HCT116 (cell line): Measurements from ENCODE around the gene FGGY. TPM values are rescaled to one million over a fixed set of nuclear protein-coding genes. Genes with fewer than 3 reads are reported as not detected.

Experiments
- ATAC-seq: fragments of 200-7000 bp; cut with Tn5 transposase; 2 replicates; pipeline ENCODE4 v1.9.1; 2020; ENCODE audit warnings: mild to moderate bottlenecking, moderate library complexity
- BruUV-seq: library from RNA; stranded (reverse); fragments of 400-500 nt; replicated peaks from 2 replicates; lab custom pipeline; 2021; lab: Mats Ljungman, UMichigan
- CTCF ChIA-PET: fragments of 300-600 bp; sonication (Branson Sonifier 250); formaldehyde crosslinking; loops from one replicate; lab custom pipeline; 2021; ENCODE audit warnings: antibody characterized with exemption; lab: Charles Lee
- POLR2A ChIA-PET: fragments of 300-600, 350-600 bp; sonication (Branson Sonifier 250); formaldehyde crosslinking; loops from one replicate; lab custom pipeline; 2021; ENCODE audit warnings: antibody characterized with exemption; lab: Charles Lee
- RAD21 ChIA-PET, 2 experiments: fragments of 300-600 bp; sonication (Branson Sonifier 250); formaldehyde crosslinking; loops; one replicate each; lab custom pipeline; 2023; ENCODE audit warnings: low total read pairs in 2 of 2; ENCODE audit not compliant: uncharacterized antibody in 2 of 2, unreplicated experiment in 2 of 2, low non-redundant PET in 1 of 2; lab: Charles Lee
- DNase-seq: peaks from one replicate; pipeline ENCODE4 v3.0.0-alpha.2; 2010; ENCODE audit warnings: low read depth, low spot score
- H2AFZ ChIP-seq: fragments of 200-600 bp; shearing (Covaris generic), sonication (generic); 2 replicates; pipeline ENCODE4 v1.6.1; 2017; ENCODE audit warnings: low read depth, mixed run types, mixed read lengths, antibody characterized with exemption, low read length; ENCODE audit not compliant: poor library complexity, severe bottlenecking
- H3K27ac ChIP-seq: 2 replicates; pipeline ENCODE4 v1.5.1; 2012; ENCODE audit warnings: low read depth, low read length
- H3K27me3 ChIP-seq: fragments of 200-600 bp; sonication (generic); 2 replicates; pipeline ENCODE4 v1.6.1; 2016; ENCODE audit warnings: mixed run types, low read length, mixed read lengths; ENCODE audit not compliant: insufficient read depth
- H3K36me3 ChIP-seq, 2 experiments: fragments of 200-500 bp in 1 of 2; fragments of 200-600 bp in 1 of 2; sonication (Bioruptor generic) in 1 of 2; sonication (generic) in 1 of 2; 2 replicates each; pipeline versions ENCODE4 v1.5.1 to v1.6.1; 2014 to 2016; ENCODE audit warnings: low read length in 2 of 2, inconsistent platforms in 1 of 2, mixed read lengths in 1 of 2, mixed run types in 1 of 2; ENCODE audit not compliant: insufficient read depth in 2 of 2, control insufficient read depth in 1 of 2
- H3K4me1 ChIP-seq, 2 experiments: fragments of 200-600 bp in 1 of 2; sonication (generic) in 1 of 2; 2 replicates each; pipeline versions ENCODE4 v1.5.1 to v1.6.1; 2012 to 2017; ENCODE audit warnings: low read length in 2 of 2, inconsistent platforms in 1 of 2, mild to moderate bottlenecking in 1 of 2, mixed read lengths in 1 of 2, mixed run types in 1 of 2, moderate library complexity in 1 of 2; ENCODE audit not compliant: insufficient read depth in 2 of 2, control insufficient read depth in 1 of 2
- H3K4me2 ChIP-seq: fragments of 200-600 bp; sonication (generic); 2 replicates; pipeline ENCODE4 v1.6.1; 2017; ENCODE audit warnings: mixed run types, low read length, mixed read lengths
- H3K4me3 ChIP-seq, 2 experiments: fragments of 200-600 bp in 1 of 2; sonication (generic) in 1 of 2; replicated peaks in 1 of 2; 2 replicates each; pipeline ENCODE4 v1.5.1; 2011 to 2016; ENCODE audit warnings: low read length in 2 of 2, control low read depth in 1 of 2, low read depth in 1 of 2, mild to moderate bottlenecking in 1 of 2, mixed read lengths in 1 of 2, mixed run types in 1 of 2
- H3K79me2 ChIP-seq: fragments of 200-600 bp; sonication (generic); 2 replicates; pipeline ENCODE4 v1.6.1; 2017; ENCODE audit warnings: mild to moderate bottlenecking, mixed run types, low read length, moderate library complexity, mixed read lengths; ENCODE audit not compliant: insufficient read depth
- H3K9ac ChIP-seq: fragments of 200-600 bp; sonication (generic); 2 replicates; pipeline ENCODE4 v1.6.1; 2016; ENCODE audit warnings: low read length, mixed read lengths
- H3K9me2 ChIP-seq: fragments of 200-600 bp; sonication (generic), shearing (Covaris generic); 2 replicates; pipeline ENCODE4 v1.6.1; 2017; ENCODE audit warnings: mixed run types, mild to moderate bottlenecking, moderate library complexity; ENCODE audit not compliant: insufficient read depth
- H3K9me3 ChIP-seq, 2 experiments: fragments of 200-500 bp in 1 of 2; fragments of 200-600 bp in 1 of 2; sonication (Bioruptor generic) in 1 of 2; sonication (generic) in 1 of 2; 2 replicates each; pipeline ENCODE4 v1.6.1; 2014 to 2017; ENCODE audit warnings: low read length in 2 of 2, mixed read lengths in 2 of 2, inconsistent platforms in 1 of 2, low read depth in 1 of 2, mild to moderate bottlenecking in 1 of 2, mixed run types in 1 of 2, moderate library complexity in 1 of 2; ENCODE audit not compliant: control insufficient read depth in 1 of 2, insufficient read depth in 1 of 2
- H4K20me1 ChIP-seq: fragments of 200-600 bp; sonication (generic), shearing (Covaris generic); 2 replicates; pipeline ENCODE4 v1.6.1; 2017; ENCODE audit warnings: mixed run types, mild to moderate bottlenecking, moderate library complexity; ENCODE audit not compliant: insufficient read depth
- ATF3 ChIP-seq: IDR thresholded peaks from 2 replicates; pipeline ENCODE4 v1.6.1; 2012
- CBX3 ChIP-seq: IDR thresholded peaks from 2 replicates; pipeline ENCODE4 v1.6.1; 2012; ENCODE audit warnings: low read depth
- CEBPB ChIP-seq: IDR thresholded peaks from 2 replicates; pipeline ENCODE4 v1.6.1; 2012; ENCODE audit warnings: low read depth
- EGR1 ChIP-seq: IDR thresholded peaks from 2 replicates; pipeline ENCODE4 v1.6.1; 2012; ENCODE audit warnings: low read depth
- ELF1 ChIP-seq: IDR thresholded peaks from 2 replicates; pipeline ENCODE4 v1.6.1; 2012; ENCODE audit warnings: low read depth, borderline replicate concordance
- FOSL1 ChIP-seq: IDR thresholded peaks from 2 replicates; pipeline ENCODE4 v1.6.1; 2012; ENCODE audit warnings: low read depth
- JUND ChIP-seq: IDR thresholded peaks from 2 replicates; pipeline ENCODE4 v1.6.1; 2012
- POLR2A ChIP-seq: IDR thresholded peaks from 2 replicates; pipeline ENCODE4 v1.7.0; 2011; ENCODE audit warnings: borderline replicate concordance; ENCODE audit not compliant: insufficient read depth, insufficient read length; ENCODE audit errors: extremely low read depth
- SP1 ChIP-seq: IDR thresholded peaks from 2 replicates; pipeline ENCODE4 v1.6.1; 2012; ENCODE audit warnings: low read depth
- SRF ChIP-seq: IDR thresholded peaks from 2 replicates; pipeline ENCODE4 v1.6.1; 2012; ENCODE audit warnings: low read depth
- TCF7L2 ChIP-seq: IDR thresholded peaks from 2 replicates; pipeline ENCODE4 v1.7.0; 2011; ENCODE audit warnings: borderline replicate concordance, inconsistent platforms; ENCODE audit not compliant: insufficient read depth, insufficient read length; ENCODE audit errors: extremely low read depth
- ZNF274 ChIP-seq: fragments of 200-500 bp; sonication (Bioruptor generic); IDR thresholded peaks from 2 replicates; pipeline ENCODE4 v1.6.1; 2014; ENCODE audit warnings: mild to moderate bottlenecking, low read depth, low read length, inconsistent platforms
- intact Hi-C: fragments of 100-400 bp; cut with micrococcal nuclease; formaldehyde crosslinking; loops from 2 replicates; pipeline ENCODE4 v1.10.0; 2022
- microRNA-seq: library from miRNA; unstranded; fragments of <30 nt; microRNA quantifications from one replicate; pipeline ENCODE4, GENCODE V29; 2016; ENCODE audit warnings: borderline number of aligned reads
- total RNA-seq: library from RNA; stranded (reverse); gene quantifications from one replicate; pipeline ENCODE4 v1.2.1, GENCODE V29; 2021; ENCODE audit not compliant: unreplicated experiment
- TF ChIP-seq, protein P1 (sequence below): IDR thresholded peaks from 2 replicates; pipeline ENCODE4 v1.6.1; 2011; ENCODE audit warnings: mild to moderate bottlenecking, low read length, moderate library complexity; ENCODE audit not compliant: insufficient replicate concordance; ENCODE audit errors: extremely low read depth
- TF ChIP-seq, protein P2 (sequence below), 3 experiments: fragments of 200-600 bp in 1 of 3; sonication (generic) in 1 of 3; IDR thresholded peaks in 2 of 3; conservative IDR thresholded peaks in 1 of 3; 2 replicates each; pipeline ENCODE4 v1.5.1; 2012 to 2017; ENCODE audit warnings: low read depth in 2 of 3, low read length in 2 of 3, antibody characterized with exemption in 1 of 3, borderline replicate concordance in 1 of 3, control low read depth in 1 of 3, mild to moderate bottlenecking in 1 of 3, mixed read lengths in 1 of 3, mixed run types in 1 of 3, moderate library complexity in 1 of 3; ENCODE audit not compliant: insufficient read depth in 1 of 3

Gene FGGY
- total RNA-seq, 1 experiment from 2014 or later: 10.6 TPM

- no peak for TF ChIP-seq JUND
- TF ChIP-seq, protein P1, sequence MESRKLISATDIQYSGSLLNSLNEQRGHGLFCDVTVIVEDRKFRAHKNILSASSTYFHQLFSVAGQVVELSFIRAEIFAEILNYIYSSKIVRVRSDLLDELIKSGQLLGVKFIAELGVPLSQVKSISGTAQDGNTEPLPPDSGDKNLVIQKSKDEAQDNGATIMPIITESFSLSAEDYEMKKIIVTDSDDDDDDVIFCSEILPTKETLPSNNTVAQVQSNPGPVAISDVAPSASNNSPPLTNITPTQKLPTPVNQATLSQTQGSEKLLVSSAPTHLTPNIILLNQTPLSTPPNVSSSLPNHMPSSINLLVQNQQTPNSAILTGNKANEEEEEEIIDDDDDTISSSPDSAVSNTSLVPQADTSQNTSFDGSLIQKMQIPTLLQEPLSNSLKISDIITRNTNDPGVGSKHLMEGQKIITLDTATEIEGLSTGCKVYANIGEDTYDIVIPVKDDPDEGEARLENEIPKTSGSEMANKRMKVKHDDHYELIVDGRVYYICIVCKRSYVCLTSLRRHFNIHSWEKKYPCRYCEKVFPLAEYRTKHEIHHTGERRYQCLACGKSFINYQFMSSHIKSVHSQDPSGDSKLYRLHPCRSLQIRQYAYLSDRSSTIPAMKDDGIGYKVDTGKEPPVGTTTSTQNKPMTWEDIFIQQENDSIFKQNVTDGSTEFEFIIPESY: no peak
- TF ChIP-seq ELF1: no peak
- no peak for TF ChIP-seq CBX3
- no peak for TF ChIP-seq ATF3
- TF ChIP-seq SP1: no peak
- no peak for TF ChIP-seq POLR2A
- TF ChIP-seq, protein P2, sequence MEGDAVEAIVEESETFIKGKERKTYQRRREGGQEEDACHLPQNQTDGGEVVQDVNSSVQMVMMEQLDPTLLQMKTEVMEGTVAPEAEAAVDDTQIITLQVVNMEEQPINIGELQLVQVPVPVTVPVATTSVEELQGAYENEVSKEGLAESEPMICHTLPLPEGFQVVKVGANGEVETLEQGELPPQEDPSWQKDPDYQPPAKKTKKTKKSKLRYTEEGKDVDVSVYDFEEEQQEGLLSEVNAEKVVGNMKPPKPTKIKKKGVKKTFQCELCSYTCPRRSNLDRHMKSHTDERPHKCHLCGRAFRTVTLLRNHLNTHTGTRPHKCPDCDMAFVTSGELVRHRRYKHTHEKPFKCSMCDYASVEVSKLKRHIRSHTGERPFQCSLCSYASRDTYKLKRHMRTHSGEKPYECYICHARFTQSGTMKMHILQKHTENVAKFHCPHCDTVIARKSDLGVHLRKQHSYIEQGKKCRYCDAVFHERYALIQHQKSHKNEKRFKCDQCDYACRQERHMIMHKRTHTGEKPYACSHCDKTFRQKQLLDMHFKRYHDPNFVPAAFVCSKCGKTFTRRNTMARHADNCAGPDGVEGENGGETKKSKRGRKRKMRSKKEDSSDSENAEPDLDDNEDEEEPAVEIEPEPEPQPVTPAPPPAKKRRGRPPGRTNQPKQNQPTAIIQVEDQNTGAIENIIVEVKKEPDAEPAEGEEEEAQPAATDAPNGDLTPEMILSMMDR (IDR thresholded peaks at IDR 0.05 in 2 of 3, conservative IDR thresholded peaks at IDR 0.05 in 1 of 3; ENCODE audit: borderline replicate concordance in 1 of 3, insufficient read depth in 1 of 3, low read depth in 2 of 3, low read length in 2 of 3): no peak
- TF ChIP-seq CEBPB: no peak
- no peak for TF ChIP-seq SRF
- no peak for TF ChIP-seq FOSL1
- TF ChIP-seq TCF7L2: no peak
- TF ChIP-seq EGR1: no peak
- TF ChIP-seq ZNF274: no peak
- TF ChIP-seq, all 23 proteins: peak for 0
- Histone ChIP-seq H3K9me3 (no peaks in the 10 kb centered on the region), H3K36me3 (no peaks in the 10 kb centered on the region), H3K4me1 (no peaks in the 10 kb centered on the region), H3K27me3 (no peaks in the 10 kb centered on the region), H3K27ac (no peak overlapping the region), H4K20me1 (no peaks in the 10 kb centered on the region), H3K4me3 (no peak overlapping the region), H3K79me2 (no peaks in the 10 kb centered on the region), H3K9me2 (no peaks in the 10 kb centered on the region), H2AFZ (no peak overlapping the region), H3K9ac (no peak overlapping the region), H3K4me2 (no peak overlapping the region)
- DNase-seq (no peak), ATAC-seq (no peak)
- BruUV-seq: no TSS peak
- CTCF ChIA-PET: interaction anchor here (1.0 kb wide), 1 partner anchor 142 kb away, joined by 3 read pairs; no protein-coding TSS in a partner anchor
- POLR2A ChIA-PET: interaction anchor here (2.5 kb wide), 1 partner anchor 9 kb away, joined by 6 read pairs; the partner anchor contains the start of gene HOOK1
- intact Hi-C loops: no loop called here
- RAD21 ChIA-PET: no interaction called here
Measured at GRCh38 chr1:59805554-59805953, 508.7 kb downstream of the FGGY start.

Small RNA genes within 50 kb of the gene (microRNA-seq; reads per million reads assigned to microRNA genes)
- gene MIR4711: not detected
